Stimulated activated CD4-positive, alpha-beta T cell treated with anti-CD3 and anti-CD28 coated beads, Interleukin-15, amount 100 ng/mL, for 24 hours (primary cell): ENCODE data around the gene GATAD2A.
"Not testable (repeated sequence)": the region's sequence is repeated elsewhere in the genome, so short reads cannot be mapped to it uniquely, and the experiment has no call there.

ENCODE experiments used
- DNase-seq: peaks from one replicate; pipeline ENCODE4 v3.0.0-alpha.2; 2020

GATAD2A gene

GRCh38 chr19:19468424-19469050 is 63.1 kb downstream of the GATAD2A start:
- DNase-seq = no peak

GRCh38 chr19:19470579-19470978 is 65.1 kb downstream of the GATAD2A start:
- no peak for DNase-seq

- no peak for DNase-seq
Observed at GRCh38 chr19:19471682-19472081, 66.2 kb downstream of the GATAD2A start.

- DNase-seq = not testable (repeated sequence)
Observed at GRCh38 chr19:19472106-19472505, 66.6 kb downstream of the GATAD2A start.

- DNase-seq = no peak
Observed at GRCh38 chr19:19475015-19475765, 69.7 kb downstream of the GATAD2A start.

GRCh38 chr19:19475849-19476828 is 70.7 kb downstream of the GATAD2A start:
- DNase-seq = no peak

GRCh38 chr19:19477705-19478383 is 72.4 kb downstream of the GATAD2A start:
- DNase-seq = no peak

GRCh38 chr19:19480688-19481087 is 75.2 kb downstream of the GATAD2A start:
- peak; percentile 36 for DNase-seq

- no peak for DNase-seq
Observed at GRCh38 chr19:19482809-19483596, 77.5 kb downstream of the GATAD2A start.

- DNase-seq = no peak
Observed at GRCh38 chr19:19485161-19485997, 79.9 kb downstream of the GATAD2A start.

- DNase-seq = no peak
Observed at GRCh38 chr19:19485998-19486290, 80.5 kb downstream of the GATAD2A start.

GRCh38 chr19:19486343-19487076 is 81.0 kb downstream of the GATAD2A start:
- DNase-seq = no peak

GRCh38 chr19:19487077-19487949 is 81.8 kb downstream of the GATAD2A start:
- no peak for DNase-seq

GRCh38 chr19:19487950-19488874 is 82.7 kb downstream of the GATAD2A start:
- DNase-seq = no peak

GRCh38 chr19:19488875-19489690 is 83.6 kb downstream of the GATAD2A start:
- DNase-seq = peak; percentile 83

GRCh38 chr19:19489804-19490204 is 84.3 kb downstream of the GATAD2A start:
- no peak for DNase-seq
